SK-N-SH treated with all-trans-retinoic acid at 6 μM for 48 hours (cell line): ENCODE measurements around the gene MMP24OS.

Experiments used
- ARNTL ChIP-seq: fragments of 450-650 bp; formaldehyde crosslinking; IDR thresholded peaks from 2 replicates; pipeline ENCODE4 v1.5.0; 2020; ENCODE audit warnings: low read depth, mild to moderate bottlenecking, moderate library complexity, borderline replicate concordance
- BACH2 ChIP-seq: fragments of 250-450 bp; sonication (Bioruptor Pico); IDR thresholded peaks from 2 replicates; pipeline ENCODE4 v1.9.0; 2021; ENCODE audit warnings: mild to moderate bottlenecking, borderline replicate concordance
- CSDC2 ChIP-seq: fragments of 250-450 bp; sonication (Bioruptor Pico); IDR thresholded peaks from 2 replicates; pipeline ENCODE4 v1.5.0; 2020; ENCODE audit warnings: mild to moderate bottlenecking, moderate library complexity
- PPARA ChIP-seq: fragments of 250-450 bp; sonication (Bioruptor Pico); IDR thresholded peaks from 2 replicates; pipeline ENCODE4 v1.5.0; 2020; ENCODE audit warnings: mild to moderate bottlenecking, borderline replicate concordance
- ZC3H10 ChIP-seq: fragments of 250-450 bp; sonication (Bioruptor Pico); IDR thresholded peaks from 2 replicates; pipeline ENCODE4 v1.5.1; 2021; ENCODE audit warnings: mild to moderate bottlenecking, moderate library complexity
- ZNF8 ChIP-seq: fragments of 450-650 bp; formaldehyde crosslinking; IDR thresholded peaks from 2 replicates; pipeline ENCODE4 v1.5.0; 2020; ENCODE audit warnings: mild to moderate bottlenecking, moderate library complexity
- TF ChIP-seq, protein P1 (sequence below): fragments of 250-450 bp; sonication (Bioruptor Pico); IDR thresholded peaks from 2 replicates; pipeline ENCODE4 v1.5.1; 2020; ENCODE audit warnings: low read depth, mild to moderate bottlenecking, moderate library complexity

DNA sequence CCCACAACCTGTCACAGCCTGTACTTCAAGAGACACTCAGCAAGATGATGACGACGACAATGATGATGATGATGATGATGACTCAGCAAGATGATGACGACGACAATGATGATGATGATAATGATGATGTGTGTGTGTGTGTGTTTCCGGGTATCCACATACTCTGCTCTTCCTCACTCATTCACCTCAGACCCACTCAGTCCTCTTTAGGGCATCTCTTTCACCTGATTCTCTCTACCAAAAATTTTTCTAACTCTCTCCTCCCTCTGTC lies 7.8 kb upstream of the MMP24OS start:
- no peak for TF ChIP-seq PPARA (CRISPR knock-in tag)
- no peak for TF ChIP-seq CSDC2 (CRISPR knock-in tag)
- TF ChIP-seq, protein P1, sequence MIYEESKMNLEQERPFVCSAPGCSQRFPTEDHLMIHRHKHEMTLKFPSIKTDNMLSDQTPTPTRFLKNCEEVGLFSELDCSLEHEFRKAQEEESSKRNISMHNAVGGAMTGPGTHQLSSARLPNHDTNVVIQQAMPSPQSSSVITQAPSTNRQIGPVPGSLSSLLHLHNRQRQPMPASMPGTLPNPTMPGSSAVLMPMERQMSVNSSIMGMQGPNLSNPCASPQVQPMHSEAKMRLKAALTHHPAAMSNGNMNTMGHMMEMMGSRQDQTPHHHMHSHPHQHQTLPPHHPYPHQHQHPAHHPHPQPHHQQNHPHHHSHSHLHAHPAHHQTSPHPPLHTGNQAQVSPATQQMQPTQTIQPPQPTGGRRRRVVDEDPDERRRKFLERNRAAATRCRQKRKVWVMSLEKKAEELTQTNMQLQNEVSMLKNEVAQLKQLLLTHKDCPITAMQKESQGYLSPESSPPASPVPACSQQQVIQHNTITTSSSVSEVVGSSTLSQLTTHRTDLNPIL = no peak
- TF ChIP-seq ZC3H10 (CRISPR knock-in tag) = no peak
- no peak for TF ChIP-seq ARNTL
- no peak for TF ChIP-seq BACH2
- no peak for TF ChIP-seq ZNF8
